Activated CD4-positive, alpha-beta memory T cell treated with anti-CD3 and anti-CD28 coated beads, Interleukin-2, amount 10 ng/mL, durations not matched to agents 7 days and 5 days (primary cell): ENCODE results near the gene LIPM. TPM values are rescaled to one million over a fixed set of nuclear protein-coding genes. Genes with fewer than 3 reads are reported as not detected.

Experiments used
- CTCF ChIA-PET: fragments of 350-600 bp; sonication (Branson Sonifier 250); formaldehyde crosslinking; loops from one replicate; lab custom pipeline; 2021; ENCODE audit warnings: antibody characterized with exemption, inconsistent platforms; lab: Charles Lee
- POLR2A ChIA-PET: fragments of 350-600 bp; sonication (Branson Sonifier 250); formaldehyde crosslinking; loops from one replicate; lab custom pipeline; 2021; ENCODE audit warnings: antibody characterized with exemption; lab: Charles Lee
- DNase-seq: peaks from one replicate; pipeline ENCODE4 v3.0.0-alpha.2; 2020
- H3K27ac Mint-ChIP-seq: one replicate; pipeline ENCODE4 v1.8.0; 2021; ENCODE audit warnings: mild to moderate bottlenecking, mixed read lengths
- H3K27me3 Mint-ChIP-seq: one replicate; pipeline ENCODE4 v1.8.0; 2021; ENCODE audit warnings: mixed read lengths
- H3K36me3 Mint-ChIP-seq: one replicate; pipeline ENCODE4 v1.8.0; 2021; ENCODE audit warnings: low read depth, mixed read lengths
- H3K4me1 Mint-ChIP-seq: one replicate; pipeline ENCODE4 v1.8.0; 2021; ENCODE audit warnings: mixed read lengths
- H3K4me3 Mint-ChIP-seq: one replicate; pipeline ENCODE4 v1.8.0; 2021; ENCODE audit warnings: mild to moderate bottlenecking, mixed read lengths
- H3K9me3 Mint-ChIP-seq: one replicate; pipeline ENCODE4 v1.8.0; 2021; ENCODE audit warnings: mixed read lengths
- total RNA-seq, 2 experiments: library from RNA; stranded (reverse); gene quantifications; one replicate each; pipeline ENCODE4 v1.2.3, GENCODE V29; 2021

Gene LIPM
- total RNA-seq, 2 experiments from 2014 or later = not detected

DNA sequence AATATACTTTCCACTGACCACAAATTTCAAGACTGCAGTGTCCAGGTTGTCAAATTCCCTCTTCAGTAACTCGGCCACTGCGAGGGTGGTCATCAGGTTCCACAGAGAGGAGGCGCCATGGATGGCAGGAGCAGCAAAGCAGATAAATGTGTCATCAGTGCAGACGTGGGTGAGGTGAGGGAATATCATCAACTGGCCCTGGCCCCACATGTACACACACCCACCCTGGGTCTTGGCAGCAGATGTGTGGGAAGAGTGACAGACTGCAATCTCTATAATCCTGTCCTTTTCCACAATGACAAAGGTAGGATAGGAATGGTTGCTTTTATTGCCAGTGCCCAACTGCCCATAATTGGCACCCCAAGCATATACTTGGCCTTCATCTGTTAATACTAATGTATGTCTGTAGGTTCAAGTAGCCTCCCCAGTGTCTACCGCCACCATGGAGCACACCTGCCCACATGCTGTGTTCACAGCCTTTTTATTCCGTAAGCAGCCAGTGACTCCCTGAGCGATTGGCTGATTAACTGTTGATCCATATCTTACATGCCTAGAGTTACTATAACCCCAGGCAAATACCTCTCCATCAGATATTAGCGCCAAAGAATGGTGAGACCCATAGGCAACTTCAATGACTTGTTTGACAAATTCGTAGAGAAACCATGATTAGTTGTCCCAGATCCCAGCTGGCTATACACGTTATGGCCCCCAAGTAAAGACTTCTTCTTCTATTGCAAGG is 16.3 kb upstream of the LIPM start:
- Mint-ChIP-seq H3K4me1 (peaks cover 2% of the 10 kb centered on the region), H3K27me3 (peaks cover 8% of the 10 kb centered on the region), H3K4me3 (no peak overlapping the region), H3K36me3 (no peaks in the 10 kb centered on the region), H3K9me3 (no peaks in the 10 kb centered on the region), H3K27ac (no peak overlapping the region)
- no peak for DNase-seq
- POLR2A ChIA-PET = no interaction called here
- CTCF ChIA-PET = no interaction called here

DNA sequence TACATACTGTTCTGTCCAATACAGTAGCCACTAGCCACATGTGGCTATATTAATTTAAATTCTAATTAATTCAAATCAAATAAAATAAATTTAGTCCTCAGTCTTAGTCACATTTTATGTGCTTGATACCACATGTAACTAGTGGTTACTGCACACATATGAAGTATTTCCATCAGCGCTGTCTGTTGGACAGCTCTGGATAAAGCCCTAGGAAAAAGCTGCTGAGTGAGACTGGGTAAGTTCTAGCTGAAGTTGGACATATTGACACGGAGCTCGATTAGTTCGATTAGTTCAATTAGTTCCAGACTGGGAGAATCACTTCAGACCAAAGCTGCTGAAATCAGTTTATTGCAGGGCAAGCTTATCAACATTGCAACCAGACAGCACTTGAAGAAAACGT is 15.1 kb upstream of the LIPM start:
- DNase-seq = no peak
- Mint-ChIP-seq H3K4me1 (peaks cover 2% of the 10 kb centered on the region), H3K4me3 (no peak overlapping the region), H3K27ac (no peak overlapping the region), H3K27me3 (peaks cover 8% of the 10 kb centered on the region), H3K36me3 (no peaks in the 10 kb centered on the region), H3K9me3 (no peaks in the 10 kb centered on the region)
- ChIA-PET POLR2A (no interaction called here), CTCF (no interaction called here)

DNA sequence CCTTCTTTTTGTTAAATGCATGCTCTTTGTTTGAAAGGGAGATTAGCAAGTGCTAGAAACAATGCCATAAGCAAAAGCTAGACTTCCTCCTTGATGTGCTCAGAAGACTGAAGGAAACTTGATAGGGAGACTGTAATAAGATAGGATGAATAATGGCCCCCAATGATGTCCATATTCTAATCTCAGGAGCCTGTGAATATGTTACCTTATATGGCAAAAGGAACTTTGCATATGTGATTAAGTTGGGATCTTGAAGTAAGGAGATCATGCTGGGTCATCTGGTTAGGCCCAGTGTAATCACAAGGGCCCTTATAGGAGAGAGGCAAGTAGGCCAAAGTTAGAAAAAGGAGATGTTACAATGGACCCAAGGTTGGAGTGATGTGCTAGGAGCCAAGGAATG is 13.6 kb upstream of the LIPM start:
- Mint-ChIP-seq H3K27me3 (peaks cover 6% of the 10 kb centered on the region), H3K27ac (no peak overlapping the region), H3K9me3 (no peaks in the 10 kb centered on the region), H3K4me1 (peaks cover 13% of the 10 kb centered on the region), H3K4me3 (no peak overlapping the region), H3K36me3 (no peaks in the 10 kb centered on the region)
- no peak for DNase-seq
- CTCF ChIA-PET = interaction anchor here (0.8 kb wide), 1 partner anchor 22 kb away, joined by 3 read pairs; no protein-coding TSS in a partner anchor
- POLR2A ChIA-PET = no interaction called here

DNA sequence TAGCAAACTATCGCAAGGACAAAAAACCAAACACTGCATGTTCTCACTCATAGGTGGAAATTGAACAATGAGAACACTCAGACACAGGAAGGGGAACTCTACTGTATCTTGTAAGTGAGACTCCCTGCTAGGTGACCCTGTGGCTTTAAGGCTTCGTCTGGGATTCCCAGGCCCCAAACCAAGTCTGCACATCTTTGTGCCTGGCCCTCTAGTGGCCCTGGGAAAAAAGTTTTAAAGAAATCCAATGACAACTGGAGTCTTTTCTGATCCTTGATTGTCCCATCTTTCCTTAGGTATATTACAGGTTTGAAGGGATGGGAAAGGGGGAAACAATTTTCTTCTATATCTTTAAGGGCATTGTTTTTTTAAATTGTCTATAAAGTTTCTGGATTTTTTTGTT is 10.6 kb upstream of the LIPM start:
- H3K36me3 Mint-ChIP-seq = no peaks in the 10 kb centered on the region
- H3K4me3 Mint-ChIP-seq = no peak overlapping the region
- no peak for DNase-seq
- ChIA-PET CTCF (no interaction called here), POLR2A (no interaction called here)
- no peak overlapping the region for H3K27ac Mint-ChIP-seq
- peaks cover 17% of the 10 kb centered on the region for H3K27me3 Mint-ChIP-seq
- no peaks in the 10 kb centered on the region for H3K9me3 Mint-ChIP-seq
- H3K4me1 Mint-ChIP-seq = peaks cover 20% of the 10 kb centered on the region

DNA sequence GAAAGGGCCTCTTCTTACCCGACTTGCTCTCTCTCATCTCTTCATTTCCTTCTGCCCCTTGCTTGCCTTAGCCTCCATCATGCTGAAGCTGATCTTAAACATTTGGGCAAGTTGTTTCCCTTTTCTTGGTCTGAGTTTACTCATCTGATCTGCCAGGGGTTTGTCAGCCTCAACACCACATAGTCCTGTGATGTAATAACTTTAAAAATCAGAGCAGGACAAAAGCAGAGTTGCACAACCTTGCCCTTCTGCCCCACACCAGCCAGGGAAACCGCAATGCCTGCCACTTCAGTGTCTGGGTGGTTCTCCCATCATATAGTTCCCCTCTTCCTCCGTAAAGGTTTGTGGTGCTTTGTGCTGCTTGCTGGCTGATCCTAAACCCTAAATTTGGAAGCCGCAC is 9.9 kb upstream of the LIPM start:
- DNase-seq = no peak
- H3K27me3 Mint-ChIP-seq = peaks cover 25% of the 10 kb centered on the region
- ChIA-PET POLR2A (no interaction called here), CTCF (no interaction called here)
- no peak overlapping the region for H3K27ac Mint-ChIP-seq
- no peaks in the 10 kb centered on the region for H3K36me3 Mint-ChIP-seq
- no peaks in the 10 kb centered on the region for H3K9me3 Mint-ChIP-seq
- H3K4me3 Mint-ChIP-seq = no peak overlapping the region
- H3K4me1 Mint-ChIP-seq = peaks cover 20% of the 10 kb centered on the region

DNA sequence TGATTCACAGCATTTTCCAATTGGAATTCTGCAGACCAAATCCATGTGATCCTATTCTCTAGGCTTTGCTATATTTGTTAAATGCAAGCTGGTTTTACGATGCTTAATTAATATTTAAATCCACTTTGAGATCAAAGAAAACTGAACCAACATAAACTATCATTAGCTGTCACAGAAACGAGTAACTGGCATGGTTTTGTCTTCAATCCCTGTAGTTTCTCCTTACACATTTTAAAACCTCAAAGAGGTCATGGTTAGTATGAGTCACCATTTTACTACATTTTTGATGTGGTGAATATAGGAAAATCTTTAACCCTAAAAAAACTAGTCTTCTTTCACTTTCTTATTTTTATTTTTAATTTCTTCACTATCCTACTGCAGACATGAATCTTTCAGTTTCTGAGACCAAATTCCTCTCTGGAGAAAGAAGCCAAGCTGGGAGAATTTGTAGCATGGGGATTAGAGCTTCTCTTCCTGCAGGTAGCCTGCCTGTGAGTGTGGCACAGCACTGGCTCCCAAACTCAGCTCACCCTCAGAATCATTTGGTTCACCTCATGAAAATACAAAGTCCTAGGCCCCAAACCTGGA is 8.7 kb upstream of the LIPM start:
- no peak overlapping the region for H3K4me3 Mint-ChIP-seq
- peaks cover 20% of the 10 kb centered on the region for H3K4me1 Mint-ChIP-seq
- ChIA-PET POLR2A (interaction anchor here (0.7 to 1.0 kb wide), 2 partner anchors 69 to 230 kb away, joined by 3 read pairs; no protein-coding TSS in a partner anchor), CTCF (interaction anchor here (1.0 to 1.1 kb wide), 2 partner anchors 106 to 231 kb away, joined by 3 read pairs; no protein-coding TSS in a partner anchor)
- no peaks in the 10 kb centered on the region for H3K9me3 Mint-ChIP-seq
- no peak for DNase-seq
- H3K27ac Mint-ChIP-seq = no peak overlapping the region
- H3K36me3 Mint-ChIP-seq = no peaks in the 10 kb centered on the region
- peaks cover 32% of the 10 kb centered on the region for H3K27me3 Mint-ChIP-seq

DNA sequence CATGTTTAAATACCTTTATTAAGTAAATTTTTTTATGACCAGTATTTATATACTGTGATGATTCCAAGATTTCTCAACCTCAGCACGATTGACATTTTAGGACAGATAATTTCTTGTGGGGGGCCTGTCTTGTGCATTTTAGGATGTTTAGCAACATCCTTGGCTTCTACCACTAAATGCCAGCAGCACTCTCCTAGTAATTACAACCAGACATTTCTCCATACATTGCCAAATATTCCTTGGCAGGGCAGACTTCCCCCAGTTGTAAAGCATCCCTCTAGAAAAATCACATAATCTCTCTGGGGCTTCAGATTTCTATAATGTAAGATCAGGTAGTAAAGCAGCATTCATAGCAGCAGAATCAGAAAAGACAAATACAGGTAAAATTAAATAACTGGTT is 7.8 kb upstream of the LIPM start:
- Mint-ChIP-seq H3K27me3 (peaks cover 32% of the 10 kb centered on the region), H3K36me3 (no peaks in the 10 kb centered on the region), H3K4me3 (no peak overlapping the region), H3K27ac (no peak overlapping the region), H3K4me1 (peaks cover 20% of the 10 kb centered on the region), H3K9me3 (no peaks in the 10 kb centered on the region)
- DNase-seq = no peak
- ChIA-PET POLR2A (interaction anchor here (1.0 kb wide), 1 partner anchor 231 kb away, joined by 3 read pairs; no protein-coding TSS in a partner anchor), CTCF (interaction anchor here (1.0 to 1.1 kb wide), 2 partner anchors 16 to 232 kb away, joined by 3 read pairs; no protein-coding TSS in a partner anchor)

DNA sequence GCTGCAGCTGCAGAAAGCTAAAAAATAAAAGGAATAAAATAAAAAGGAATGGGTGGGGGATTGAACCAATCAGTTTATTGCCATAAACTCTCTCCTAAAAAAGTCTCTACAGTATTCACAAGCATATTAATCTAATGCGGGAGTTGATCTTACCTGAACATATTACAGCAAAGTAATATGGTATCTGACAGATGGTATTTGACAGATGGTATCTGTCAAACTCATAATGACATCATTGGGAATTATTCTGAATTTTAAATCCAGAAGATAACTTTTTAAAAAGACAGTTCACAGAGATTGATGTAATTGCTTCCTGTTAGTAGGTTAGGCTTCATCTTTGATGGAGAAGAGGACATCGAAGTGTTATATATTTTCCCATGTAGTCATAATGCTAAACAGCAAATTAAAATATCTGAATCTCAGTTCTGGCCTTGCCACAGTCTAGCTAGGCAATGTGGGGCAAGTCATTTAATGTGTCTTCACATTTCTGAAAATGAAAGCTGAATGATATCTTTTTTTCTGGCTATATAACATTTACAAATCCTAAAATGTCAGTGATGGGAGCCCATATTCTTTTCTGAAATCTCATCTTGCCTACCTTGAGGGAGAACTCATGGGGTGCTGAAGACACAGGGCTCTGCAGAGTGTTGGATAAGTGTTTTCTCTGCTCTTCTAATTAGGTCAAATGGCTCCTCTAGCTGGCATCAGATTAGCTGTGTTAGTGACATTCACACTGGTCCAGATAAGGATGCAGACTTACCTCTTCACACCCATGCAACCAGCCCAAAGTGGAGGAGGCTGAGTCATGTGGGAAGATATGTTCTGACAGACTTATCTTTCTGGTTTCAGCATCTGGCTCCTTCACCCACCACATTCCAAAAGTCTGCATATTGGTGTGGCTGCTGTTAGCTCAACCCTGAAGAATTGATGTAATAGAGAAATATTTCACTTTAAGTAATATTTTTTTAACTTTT is 2.1 kb upstream of the LIPM start:
- POLR2A ChIA-PET = no interaction called here
- no peaks in the 10 kb centered on the region for H3K36me3 Mint-ChIP-seq
- no peak overlapping the region for H3K27ac Mint-ChIP-seq
- no peak for DNase-seq
- H3K27me3 Mint-ChIP-seq = peaks cover 41% of the 10 kb centered on the region
- H3K4me3 Mint-ChIP-seq = no peak overlapping the region
- no peaks in the 10 kb centered on the region for H3K9me3 Mint-ChIP-seq
- CTCF ChIA-PET = no interaction called here
- peaks cover 5% of the 10 kb centered on the region for H3K4me1 Mint-ChIP-seq

DNA sequence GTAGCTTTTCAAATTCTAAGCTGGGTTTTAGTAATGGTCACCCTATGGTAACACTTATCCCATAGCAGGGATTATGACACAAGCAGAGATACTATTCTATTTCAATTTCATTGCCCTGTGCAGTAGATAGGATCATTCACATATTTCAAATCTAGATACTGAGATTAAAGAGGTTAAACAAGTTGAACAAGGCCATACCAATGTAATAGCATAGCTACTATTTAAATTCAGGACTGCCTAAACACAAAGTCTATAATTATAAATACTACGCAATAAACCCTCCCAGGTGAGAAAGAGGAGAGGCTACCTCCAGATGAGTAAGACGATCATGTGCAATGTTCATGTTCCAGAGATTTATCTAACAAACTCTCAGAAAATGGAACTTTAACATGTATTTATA is 1.1 kb downstream of the LIPM start:
- Mint-ChIP-seq H3K27ac (no peak overlapping the region), H3K9me3 (no peaks in the 10 kb centered on the region), H3K4me1 (peaks cover 5% of the 10 kb centered on the region), H3K27me3 (peaks cover 18% of the 10 kb centered on the region), H3K4me3 (no peak overlapping the region), H3K36me3 (no peaks in the 10 kb centered on the region)
- CTCF ChIA-PET = interaction anchor here (0.7 kb wide), 1 partner anchor 75 kb away, joined by 3 read pairs; no protein-coding TSS in a partner anchor
- POLR2A ChIA-PET = no interaction called here
- no peak for DNase-seq

DNA sequence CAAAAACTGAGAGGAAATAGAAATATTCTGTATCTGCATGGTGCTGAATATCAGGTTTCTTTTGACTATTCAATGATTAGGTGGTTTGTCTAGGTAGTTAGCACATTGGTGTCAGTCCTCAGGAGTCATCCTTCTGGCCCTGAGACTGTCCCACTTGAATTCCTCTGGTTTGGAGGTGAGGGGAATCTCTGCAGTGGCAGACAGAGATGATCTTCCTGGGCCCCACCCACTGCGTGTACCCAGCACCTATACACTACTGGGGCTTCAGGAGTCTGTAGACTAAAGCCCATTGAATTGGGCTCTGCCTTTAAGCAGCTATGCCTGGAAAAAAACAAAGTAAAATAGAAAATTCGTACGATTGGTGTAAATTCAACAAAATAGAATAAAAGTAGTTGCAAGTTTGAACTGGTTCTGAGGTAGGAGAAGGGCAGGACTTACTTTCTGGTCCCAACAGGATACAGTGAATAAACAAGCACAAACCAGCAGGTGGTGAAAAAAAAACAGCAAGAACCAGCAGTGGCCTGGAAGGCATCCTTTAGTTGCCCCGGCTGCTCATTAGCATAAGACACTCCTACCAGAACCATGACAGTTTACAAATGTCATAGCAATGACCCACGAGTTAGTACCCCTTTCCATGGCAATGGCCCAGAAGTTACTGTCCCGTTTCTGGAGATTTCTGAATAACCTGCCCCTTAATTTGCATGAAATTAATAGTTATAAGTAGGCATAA is 1.7 kb downstream of the LIPM start:
- Mint-ChIP-seq H3K4me1 (peaks cover 5% of the 10 kb centered on the region), H3K27me3 (peaks cover 16% of the 10 kb centered on the region), H3K9me3 (no peaks in the 10 kb centered on the region), H3K36me3 (no peaks in the 10 kb centered on the region), H3K27ac (no peak overlapping the region), H3K4me3 (no peak overlapping the region)
- CTCF ChIA-PET = interaction anchor here (0.7 to 1.3 kb wide), 2 partner anchors 31 to 76 kb away, joined by 3 to 5 read pairs; no protein-coding TSS in a partner anchor
- DNase-seq = no peak
- POLR2A ChIA-PET = no interaction called here

DNA sequence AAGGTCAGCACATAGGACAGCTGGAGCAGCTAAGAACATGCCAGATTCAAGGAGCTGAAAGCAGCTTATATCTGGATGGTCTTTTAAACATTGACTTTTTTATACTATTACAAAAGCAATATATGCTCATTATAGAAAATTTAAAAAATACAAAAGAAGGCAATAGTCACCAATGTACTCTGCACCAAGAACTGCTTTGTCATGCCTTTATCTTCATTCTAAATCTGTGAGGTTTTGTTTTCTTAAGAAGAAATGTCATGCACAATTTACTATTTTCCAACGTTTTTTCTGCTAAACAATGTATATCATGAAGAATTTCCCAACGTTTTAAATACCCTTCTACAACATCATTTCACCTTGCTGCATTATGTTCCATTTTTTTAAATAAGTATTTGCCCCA is 2.8 kb downstream of the LIPM start:
- no peaks in the 10 kb centered on the region for H3K9me3 Mint-ChIP-seq
- POLR2A ChIA-PET = no interaction called here
- no peak overlapping the region for H3K27ac Mint-ChIP-seq
- peaks cover 8% of the 10 kb centered on the region for H3K4me1 Mint-ChIP-seq
- DNase-seq = no peak
- peaks cover 14% of the 10 kb centered on the region for H3K27me3 Mint-ChIP-seq
- CTCF ChIA-PET = interaction anchor here (1.3 kb wide), 1 partner anchor 30 kb away, joined by 5 read pairs; no protein-coding TSS in a partner anchor
- no peaks in the 10 kb centered on the region for H3K36me3 Mint-ChIP-seq
- no peak overlapping the region for H3K4me3 Mint-ChIP-seq

DNA sequence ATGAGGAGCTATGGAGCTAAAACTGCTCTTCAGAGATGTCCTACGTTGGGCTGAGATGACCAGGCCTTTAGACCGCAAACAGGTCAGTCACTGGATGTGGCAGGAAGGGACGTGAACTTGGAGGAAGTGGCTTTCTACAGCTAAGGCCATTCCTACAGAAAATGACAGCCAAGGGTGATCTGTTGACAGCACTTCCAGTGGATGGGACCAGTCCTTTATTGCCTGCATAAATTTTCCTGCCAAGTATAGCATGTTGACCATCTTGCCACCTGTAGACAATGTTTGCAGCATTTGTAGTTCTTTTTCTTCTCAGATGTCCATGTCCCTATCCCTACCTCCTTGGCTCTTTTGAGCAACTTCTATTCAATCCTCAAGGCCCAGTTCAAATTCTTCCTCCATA is 3.4 kb downstream of the LIPM start:
- ChIA-PET POLR2A (no interaction called here), CTCF (no interaction called here)
- Mint-ChIP-seq H3K4me3 (no peak overlapping the region), H3K4me1 (peaks cover 3% of the 10 kb centered on the region), H3K9me3 (no peaks in the 10 kb centered on the region), H3K36me3 (no peaks in the 10 kb centered on the region), H3K27ac (no peak overlapping the region), H3K27me3 (peaks cover 14% of the 10 kb centered on the region)
- DNase-seq = no peak
